ENCODE data around the gene PUSL1.

Gene PUSL1, protein sequence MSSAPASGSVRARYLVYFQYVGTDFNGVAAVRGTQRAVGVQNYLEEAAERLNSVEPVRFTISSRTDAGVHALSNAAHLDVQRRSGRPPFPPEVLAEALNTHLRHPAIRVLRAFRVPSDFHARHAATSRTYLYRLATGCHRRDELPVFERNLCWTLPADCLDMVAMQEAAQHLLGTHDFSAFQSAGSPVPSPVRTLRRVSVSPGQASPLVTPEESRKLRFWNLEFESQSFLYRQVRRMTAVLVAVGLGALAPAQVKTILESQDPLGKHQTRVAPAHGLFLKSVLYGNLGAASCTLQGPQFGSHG

DNA sequence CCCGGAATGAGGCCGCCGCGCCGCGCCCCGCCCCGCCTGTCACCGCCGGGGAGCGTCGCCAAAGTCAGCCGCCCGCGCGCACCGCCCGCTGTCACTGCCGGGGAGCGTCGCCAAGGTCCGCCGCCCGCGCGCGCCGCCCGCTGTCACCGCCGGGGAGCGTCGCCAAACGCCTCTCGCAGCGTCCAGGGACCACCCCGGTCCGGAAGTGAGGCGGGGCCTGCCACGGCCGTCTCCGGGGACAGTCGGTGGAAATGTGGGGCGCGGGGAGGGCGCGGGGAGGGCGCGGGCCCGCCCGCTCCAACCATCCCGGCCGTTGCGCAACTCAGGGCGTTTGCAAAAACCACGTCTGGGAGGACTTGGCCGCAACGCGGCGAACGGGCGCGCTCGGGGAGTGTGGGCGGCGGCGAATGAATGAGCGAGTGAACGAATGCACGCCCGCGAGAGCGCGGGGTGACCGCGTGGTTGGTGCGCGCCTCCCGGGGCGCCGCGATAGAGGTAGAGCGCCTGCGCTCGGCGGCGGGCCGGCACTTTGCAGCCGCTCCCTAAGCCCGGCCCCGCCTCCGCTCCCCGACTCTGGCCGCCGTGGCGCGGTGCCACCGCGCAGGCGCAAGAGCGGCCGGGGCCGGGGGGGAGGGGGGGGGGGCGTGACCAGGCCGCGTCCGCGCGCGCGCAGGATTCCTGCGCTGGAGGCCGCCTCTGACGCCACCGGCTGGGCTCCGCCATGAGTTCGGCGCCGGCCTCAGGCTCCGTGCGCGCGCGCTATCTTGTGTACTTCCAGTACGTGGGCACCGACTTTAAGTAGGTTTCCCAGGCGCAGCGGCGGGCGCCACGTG is at the start of gene PUSL1, which contains the start of gene ACAP3:
PUSL1 (plus strand) TSS at position 675 of the 833 bp plus-strand sequence; CDS start at position 722, 47 bp downstream.
ACAP3 (minus strand) TSS at position 8 of the 833 bp plus-strand sequence. CDS start 115 bp downstream, outside the sequence.
- DNase-seq: peak; percentile 93 to 96 (median 94)

DNA sequence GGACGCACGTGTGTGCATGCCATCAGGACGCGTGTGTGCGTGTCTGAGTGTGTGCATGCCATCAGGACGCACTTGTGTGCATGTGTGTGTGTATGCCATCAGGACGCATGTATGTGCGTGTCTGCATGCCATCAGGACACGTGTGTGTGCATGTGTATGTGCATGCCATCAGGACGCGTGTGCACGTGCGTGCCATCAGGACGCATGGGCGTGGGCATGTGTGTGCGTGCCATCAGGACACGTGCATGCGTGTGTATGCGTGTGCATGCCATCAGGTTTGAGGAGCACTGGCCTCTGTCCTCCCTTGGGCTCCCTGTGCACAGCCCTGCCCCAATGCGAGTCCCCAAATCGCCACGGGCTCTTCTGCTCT is 49.3 kb upstream of the PUSL1 start:
- no peak for DNase-seq

DNA sequence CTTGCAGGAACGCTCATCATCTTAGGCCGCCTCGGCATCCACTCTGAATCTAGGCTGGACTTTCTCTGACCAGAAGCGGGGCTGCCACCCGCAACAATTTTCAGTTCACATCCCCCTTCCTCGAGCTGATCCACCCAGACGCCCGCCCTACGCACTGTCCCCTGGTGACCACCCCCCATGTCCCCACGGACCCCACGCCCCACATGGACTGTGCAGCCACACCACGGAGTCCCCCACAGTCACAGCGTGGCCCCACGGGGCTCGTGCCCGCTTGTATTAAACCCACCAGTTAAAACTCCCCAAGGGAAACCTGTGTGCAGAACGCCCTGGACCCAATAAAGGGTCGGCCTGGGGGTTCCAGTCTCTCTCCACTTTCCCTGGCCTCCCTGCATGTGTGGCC is 48.9 kb upstream of the PUSL1 start:
- DNase-seq: no peak

DNA sequence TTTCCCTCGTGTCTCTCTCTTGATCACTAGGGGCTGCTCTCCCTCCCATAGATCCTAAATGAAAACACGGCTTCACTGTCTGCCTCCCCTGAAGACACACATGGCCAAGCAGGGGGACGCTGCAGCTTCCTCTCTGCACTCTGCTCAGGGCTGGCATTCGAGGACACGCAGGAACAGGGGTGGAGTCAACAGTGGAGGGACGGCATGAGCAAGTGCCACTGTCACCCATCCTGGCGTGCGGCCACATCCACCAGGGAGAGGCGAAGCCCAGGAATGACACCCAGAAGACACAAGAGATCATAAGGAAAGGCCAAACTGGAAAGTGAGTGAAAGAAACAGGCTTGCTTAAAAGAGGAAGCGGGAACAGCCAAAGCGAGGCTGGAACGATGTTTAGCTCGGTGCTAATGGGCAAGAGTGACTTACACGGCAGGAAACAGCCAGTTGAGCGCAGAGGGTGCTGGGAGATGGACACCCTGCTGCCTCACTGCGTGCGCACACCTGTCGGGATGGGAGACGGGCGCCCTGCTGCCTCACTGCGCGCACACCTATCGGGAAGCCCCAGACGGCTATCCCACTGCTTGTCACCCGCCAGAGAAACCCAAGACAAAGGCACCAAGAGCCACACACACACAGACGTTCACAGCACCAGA is 48.3 kb upstream of the PUSL1 start:
- peak in 2 of 3 experiments; percentile 44 to 69 for DNase-seq

DNA sequence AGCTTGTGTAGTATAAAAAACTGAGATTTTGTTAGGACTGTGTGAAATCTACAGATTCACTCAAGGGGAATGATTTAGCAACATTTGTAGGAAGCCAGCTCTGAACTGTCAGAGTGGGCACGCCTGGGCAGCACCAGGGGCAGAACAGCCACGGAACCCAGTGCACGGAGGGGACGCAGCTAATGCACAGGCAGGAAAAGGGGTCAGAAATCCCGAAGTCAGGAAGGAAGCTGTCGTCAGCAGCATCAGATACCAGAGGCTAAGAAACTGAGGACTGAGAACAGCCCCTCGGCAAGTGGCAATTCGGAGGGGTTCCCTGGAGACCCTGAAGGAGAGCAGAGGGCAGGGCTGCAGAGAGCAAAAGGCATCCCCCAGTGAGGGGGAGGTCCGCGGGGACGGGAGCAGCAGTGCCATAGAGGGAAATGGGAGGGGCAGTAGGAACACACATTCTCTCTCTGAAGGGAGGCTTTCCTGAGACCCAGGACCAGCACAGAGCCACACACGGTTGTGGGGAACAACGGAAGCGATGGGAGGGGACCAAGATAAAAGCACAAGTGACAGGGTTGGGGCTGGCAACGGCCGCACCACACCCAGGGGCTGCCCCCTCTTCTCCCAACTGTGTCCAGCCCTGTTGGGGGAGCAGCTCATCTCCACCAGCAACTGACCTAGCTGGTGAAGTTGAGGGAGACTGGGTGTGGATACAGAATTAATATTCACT is 47.4 kb upstream of the PUSL1 start:
- DNase-seq: no peak

DNA sequence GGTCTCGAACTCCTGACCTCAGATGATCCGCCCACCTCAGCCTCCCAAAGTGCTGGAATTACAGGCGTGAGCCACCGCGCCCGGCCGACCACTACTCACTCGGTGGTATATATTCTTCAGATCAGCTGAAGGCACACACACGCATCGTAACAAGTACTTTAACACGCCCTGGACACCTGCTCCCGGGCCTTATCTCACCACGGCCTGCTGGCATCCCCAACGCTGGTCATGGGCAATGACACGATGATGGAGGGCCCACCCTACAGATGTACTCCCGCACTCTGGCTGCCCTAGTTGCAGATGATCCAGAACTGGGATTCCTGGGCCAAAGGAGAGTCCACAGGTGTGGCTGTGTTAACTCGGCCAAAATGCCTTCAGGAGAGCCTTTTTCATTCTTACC is 46.3 kb upstream of the PUSL1 start:
- no peak for DNase-seq

DNA sequence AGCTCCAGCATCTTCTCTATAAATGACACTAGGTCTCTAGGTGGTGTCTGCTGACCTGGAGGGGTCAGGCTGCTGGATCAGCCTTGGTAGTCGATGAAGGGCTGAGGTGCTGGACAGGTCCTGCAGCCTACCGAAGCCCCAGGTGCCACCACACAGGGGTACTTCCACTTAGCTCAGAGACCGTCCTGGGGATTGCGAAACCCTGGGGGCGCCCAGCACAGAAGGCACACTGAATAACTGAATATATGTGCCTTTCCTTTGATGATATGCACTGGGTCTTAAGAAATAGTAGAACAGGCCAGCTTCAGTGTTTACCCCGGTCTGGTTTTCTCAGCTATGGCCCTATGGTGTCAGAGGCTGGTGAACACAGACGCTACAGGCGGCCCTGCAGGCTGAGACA is 45.6 kb upstream of the PUSL1 start:
- no peak for DNase-seq

DNA sequence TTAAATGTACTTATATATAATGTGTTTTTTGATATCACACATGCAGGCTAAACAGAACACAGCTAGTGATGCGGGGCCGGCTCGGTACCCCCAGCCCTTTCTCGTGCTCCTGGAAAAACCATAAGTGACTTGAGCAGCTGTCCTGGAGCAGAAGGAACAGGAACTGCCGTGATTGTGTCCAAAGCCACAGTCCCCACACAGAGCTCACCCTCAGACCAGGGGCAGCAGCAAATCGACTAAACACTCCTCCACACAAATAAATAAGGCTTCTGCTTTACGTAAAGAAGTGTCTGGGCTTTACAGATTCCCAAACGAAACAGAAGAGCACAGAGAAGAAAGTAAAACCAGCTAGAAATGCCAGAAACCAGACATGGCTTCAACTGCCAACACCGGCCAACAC is 44.4 kb upstream of the PUSL1 start:
- DNase-seq: no peak

DNA sequence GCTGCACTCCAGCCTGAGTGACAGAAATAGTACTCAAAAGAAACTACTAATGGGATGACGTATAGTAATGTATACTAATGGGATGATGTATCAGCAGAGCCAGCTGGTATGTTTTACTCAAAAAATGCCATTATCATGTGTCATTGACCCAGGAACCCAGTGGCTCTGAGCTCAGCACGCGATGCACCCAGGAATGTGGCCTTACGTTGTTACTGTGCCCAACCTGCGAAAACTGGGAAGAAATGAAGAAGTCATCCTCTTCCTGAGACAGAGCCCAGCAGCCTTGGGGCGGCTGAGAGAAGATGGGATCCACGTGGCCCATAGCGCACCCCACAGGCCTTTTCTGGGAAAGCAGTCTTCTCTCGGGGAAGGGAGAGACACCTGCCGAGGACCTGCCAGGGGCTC is 43.5 kb upstream of the PUSL1 start:
- no peak for DNase-seq

DNA sequence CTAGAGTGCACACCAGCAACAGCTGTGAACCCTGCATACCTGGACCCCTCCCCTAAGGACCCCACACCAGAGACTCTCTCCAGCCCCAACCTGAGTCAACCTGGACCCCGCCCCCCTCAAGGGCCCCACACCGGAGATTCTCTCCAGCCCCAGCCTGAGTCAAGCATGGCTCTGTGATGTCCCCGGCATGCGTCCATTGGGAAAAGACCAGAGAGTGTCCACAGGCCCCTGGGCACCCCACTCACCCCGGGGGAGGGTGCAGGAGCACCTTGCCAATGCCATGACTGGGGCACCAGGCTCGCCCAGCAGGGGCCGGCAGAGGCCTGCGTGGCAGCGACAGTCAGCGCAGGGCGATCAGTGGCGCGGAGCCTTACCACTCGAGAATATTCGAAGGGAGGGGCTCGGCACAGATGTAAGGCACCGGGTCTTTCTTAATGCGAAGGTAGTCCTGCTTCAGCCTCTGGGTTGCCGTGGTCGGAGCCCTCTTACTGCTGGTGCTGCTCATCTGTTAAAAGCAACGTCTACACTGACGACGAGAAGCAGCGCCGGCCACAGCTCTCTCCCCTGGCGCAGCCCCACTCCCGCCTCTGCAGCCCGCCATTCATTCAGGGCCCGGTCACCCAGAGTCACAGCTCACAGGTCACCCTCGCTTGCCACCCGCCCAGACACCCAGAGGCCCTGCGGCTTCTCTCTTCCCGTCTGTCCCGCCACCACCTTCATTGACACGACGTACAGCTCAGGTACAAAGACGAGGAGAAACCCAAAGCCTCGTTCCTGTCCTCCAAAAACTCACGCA is 40.7 kb upstream of the PUSL1 start:
- no peak for DNase-seq

DNA sequence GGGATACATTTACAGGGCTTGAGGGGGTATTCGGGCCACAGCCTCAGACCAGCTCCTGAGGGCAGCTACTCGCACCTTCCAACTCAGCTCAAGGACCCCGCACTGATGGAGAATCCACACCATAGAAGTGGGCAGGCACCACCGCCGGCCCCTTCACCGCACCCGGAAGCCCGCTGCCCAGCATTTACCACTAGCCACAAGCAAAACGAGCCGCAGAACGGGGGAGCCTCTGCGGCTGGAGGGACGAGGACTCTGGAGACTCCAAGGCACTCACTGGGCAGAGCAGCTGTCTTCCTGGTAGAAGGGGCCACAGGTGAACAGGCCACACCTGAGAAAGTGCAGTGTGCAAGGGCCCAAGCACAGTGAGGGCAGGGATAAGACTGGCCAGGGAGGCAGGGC is 40.1 kb upstream of the PUSL1 start:
- no peak for DNase-seq

DNA sequence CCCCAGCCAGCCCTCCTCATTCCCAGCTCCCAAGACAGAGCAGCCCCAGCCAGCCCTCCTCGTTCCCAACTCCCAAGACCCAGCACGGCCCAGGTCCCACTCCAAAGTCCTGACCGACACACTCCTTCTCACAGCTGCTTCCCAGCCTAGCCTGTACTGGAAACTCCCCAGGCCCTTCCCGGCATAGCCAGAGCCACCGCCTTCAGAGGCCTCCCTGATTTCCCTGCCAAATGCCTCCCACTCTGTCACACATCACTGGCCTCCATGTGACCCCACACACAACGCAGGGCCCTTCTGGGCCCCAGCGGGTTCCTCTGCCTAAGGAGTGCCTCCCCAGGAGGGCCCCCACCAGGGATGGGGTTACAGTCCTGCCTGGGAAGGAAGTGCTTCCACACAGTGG is 37.6 kb upstream of the PUSL1 start:
- DNase-seq: no peak

DNA sequence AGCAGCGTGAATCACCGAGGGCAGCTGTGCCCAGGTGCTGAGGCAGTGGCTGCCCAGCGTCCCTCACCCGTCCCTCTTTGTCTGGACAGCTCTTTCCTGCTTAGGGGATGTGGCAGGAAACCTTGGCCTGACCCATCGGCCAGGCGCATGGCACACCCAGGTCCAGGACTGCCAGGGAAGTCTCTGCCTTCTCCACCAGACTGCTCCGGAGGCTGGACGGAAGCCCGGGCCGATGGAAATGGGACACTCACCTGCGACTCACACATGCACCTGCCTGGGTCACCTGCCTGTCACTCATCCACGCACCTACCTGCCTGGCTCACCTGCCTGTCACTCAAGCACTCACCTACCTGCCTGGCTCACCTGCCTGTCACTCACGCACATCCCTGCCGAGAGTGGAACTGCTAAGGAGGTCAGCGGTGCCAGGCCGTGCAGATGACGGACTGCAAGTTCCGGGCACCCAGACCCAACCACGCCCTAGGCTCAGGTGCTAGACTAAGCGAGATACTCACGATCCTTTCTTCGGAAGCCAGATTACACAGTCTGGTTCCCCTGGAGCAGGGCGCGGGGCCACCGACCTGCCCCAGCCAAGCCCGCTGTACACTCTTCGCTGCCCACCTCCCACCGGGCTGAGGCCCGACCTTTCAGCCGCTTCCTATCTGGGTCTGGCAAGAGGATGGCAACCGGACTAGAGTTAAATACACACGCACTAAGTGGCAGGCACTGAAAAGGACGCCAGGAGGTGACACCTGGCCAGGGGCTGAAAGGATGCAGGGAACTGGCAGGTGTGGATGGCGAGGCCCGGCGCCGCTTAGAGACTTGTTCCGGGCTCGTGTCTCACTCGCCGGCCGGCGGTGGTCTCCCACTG is 35.8 kb upstream of the PUSL1 start:
- peak in 1 of 3 experiments; percentile 41 for DNase-seq

DNA sequence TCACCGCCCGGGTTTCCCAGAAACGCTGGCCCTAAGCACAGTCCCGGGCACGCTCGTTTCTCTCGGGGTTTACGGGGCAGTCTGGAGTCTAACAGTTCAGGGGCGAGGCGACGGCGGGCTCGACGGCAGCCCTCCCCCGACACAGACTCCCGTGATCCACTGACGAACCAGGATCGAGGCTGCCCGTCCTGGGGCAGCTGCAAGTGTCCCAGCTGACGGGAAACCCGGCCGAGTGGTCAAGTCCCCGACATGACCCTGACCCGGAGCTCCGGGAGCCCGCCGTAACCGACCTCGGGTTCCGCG is 35.2 kb upstream of the PUSL1 start:
- peak in 1 of 3 experiments; percentile 37 for DNase-seq

DNA sequence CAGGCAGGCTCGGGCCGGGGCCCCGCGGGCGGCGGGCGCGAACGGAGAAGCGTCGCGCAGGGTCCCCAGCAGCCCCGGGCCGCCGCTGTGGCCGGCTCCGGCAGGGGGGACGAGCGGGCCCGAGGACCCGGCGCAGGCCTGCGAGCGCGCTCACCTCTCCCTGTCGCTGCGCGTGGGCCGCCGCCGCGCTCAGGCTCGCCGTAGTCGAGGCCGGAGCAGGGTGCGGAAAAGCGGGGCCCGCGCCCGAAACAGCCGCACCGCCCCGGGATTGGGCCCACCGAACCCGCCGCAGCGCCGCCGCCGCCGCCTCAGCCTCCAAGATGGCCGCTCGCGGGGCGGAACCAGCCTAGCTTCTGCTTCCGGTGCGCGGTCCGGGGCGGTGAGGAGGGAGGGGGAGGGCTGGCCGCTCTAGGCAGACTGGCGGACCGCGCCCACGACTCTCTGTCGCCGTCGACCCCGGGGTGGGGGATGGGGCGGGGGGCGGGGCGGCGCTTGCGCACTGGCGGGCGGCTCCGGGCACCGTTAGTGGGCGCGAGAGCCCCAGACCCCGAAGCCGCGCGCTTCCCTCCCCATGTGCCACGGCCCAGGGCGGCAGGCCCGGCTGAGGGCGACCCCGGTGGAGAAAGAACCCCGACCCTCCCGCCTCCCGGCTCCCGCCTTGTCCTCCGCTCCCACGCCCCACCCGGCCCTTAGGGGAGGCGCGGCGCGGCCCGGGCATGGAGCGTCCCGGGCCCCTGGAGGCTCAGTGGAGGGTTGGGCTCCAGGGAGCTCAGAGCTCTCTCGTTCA is 34.7 kb upstream of the PUSL1 start, which contains the start of gene UBE2J2:
UBE2J2 (minus strand) TSS at position 343 of the 787 bp plus-strand sequence. CDS start 5,862 bp downstream, outside the sequence.
- peak; percentile 80 to 90 (median 89) for DNase-seq

DNA sequence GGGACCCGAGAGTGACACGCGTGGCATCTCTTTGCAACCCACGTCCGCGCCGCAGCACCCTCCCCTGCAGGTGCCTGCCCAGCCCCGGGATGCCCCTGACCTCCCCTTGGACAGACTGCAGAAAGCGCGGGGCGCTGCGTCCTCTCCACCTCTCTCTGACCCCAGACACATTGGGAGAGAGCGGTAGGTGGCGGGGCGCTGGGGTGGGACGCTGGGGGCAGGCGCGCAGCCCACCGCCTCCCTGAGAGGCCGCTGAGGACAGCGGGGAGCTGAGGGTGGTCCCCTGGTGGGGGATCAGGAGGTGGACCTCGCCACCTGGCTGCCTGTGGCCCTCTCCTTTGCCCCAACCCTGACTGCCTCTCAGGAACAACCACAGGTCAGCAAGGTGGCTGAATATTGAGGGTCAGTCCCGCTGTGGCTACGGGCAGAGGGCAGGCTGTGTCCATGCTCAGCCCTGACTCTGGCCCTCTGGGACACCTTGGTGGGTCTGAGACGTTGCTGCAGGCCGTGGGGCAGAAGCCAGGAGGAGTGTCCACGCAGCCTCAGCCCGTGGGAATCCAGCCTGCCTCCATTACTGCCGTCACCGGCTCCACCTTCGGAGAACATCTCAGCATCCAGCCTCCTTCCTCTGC is 34.0 kb upstream of the PUSL1 start:
- DNase-seq: no peak

DNA sequence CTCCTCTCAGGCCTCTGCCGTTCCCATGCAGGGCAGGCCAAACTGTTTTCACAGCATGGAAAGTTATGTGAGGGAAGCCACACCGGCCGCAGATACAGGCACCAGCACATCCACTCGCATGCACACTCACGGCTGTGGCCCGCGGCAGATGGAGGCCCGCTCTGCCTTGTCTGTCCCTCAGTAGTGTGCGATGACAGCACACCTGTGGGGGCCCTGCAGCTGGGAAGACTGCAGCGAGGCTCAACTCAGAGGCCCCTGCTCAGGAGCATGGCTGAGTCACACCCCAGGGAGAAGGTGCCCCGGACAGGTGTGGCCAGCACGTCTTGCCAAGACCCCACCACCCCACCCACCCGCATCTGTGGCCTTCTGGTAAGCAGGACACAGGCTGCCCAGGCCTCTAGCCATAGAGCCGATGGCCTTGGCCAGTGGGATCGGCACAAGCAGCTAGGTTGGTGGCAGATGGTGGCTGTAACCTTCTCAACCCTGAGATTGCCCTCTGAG is 33.4 kb upstream of the PUSL1 start:
- no peak for DNase-seq

DNA sequence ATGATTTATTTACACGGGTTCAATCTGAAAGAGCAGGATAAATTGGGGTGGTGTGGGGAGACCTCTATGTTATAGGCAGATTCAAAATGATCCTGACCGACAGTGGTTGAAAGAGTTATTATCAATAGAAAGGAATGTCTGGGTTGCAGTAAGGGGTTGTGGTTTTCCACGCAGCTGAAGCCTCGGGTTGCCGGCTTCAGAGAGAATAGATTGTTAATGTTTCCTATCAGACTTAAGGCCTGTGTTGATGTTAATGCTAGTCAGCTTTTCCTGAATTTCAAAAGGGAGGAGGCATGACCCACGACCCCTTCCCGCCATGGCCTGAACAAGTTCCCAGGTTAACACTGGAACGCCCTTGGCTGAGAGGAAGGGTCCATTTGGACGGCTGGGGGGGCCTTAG is 32.6 kb upstream of the PUSL1 start:
- no peak for DNase-seq

DNA sequence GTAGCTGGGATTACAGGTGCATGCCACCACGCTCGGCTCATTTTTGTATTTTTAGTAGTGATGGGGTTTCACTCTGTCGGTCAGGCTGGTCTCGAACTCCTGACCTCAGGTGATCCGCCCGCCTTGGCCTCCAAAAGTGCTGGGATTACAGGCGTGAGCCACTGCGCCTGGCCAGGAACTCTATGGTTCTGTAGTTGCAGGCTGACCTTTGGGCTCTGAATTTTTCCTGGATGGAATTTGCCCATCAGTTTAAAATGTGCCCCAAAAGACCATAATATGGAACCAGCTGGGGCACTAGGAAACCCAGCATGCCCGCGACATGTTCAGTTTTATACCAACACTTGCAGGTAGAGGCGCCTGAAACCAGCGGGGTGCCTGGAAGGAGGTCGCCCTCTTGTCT is 29.8 kb upstream of the PUSL1 start:
- DNase-seq: no peak

DNA sequence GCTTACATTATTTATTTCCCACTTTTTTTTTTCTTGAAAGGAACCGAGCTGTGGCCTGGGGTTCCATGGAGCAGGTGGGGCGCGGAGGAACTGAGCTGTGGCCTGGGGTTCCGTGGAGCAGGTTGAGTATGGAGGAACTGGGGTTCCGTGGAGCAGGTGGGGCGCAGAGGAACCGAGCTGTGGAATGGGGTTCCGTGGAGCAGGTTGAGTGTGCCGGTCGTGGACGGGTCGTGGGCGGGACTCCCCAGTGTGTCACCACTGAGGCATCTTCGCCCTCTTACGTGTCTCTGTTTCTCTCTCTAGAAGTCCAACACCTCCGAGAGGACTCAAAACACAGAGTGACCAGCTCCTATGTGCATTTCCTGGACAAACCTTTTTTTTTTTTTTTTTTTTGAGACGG is 29.4 kb upstream of the PUSL1 start:
- no peak for DNase-seq

Data from NCI-H1417 (cell line).